ENCODE results near the gene TSPAN16.

Gene TSPAN16

GRCh38 chr19:11261971-11262839 is 33.8 kb upstream of the TSPAN16 start, which contains the start of gene DOCK6:
Gene DOCK6 (minus strand): TSS chr19:11262524. CDS start chr19:11262440, 84 bp downstream.
- Mint-ChIP-seq H3K4me3 (peak within 1 kb of the TSS; percentile 73), H3K27ac (peak within 1 kb of the TSS; percentile 52)

GRCh38 chr19:11263726-11264125 is 32.2 kb upstream of the TSPAN16 start:
- H3K9me3 Mint-ChIP-seq: no peaks in the 10 kb centered on the region
- H3K27ac Mint-ChIP-seq: no peak overlapping the region
- H3K4me1 Mint-ChIP-seq (ENCODE audit: low read depth): peaks cover 8% of the 10 kb centered on the region
- no peaks in the 10 kb centered on the region for H3K36me3 Mint-ChIP-seq (ENCODE audit: low read depth)
- peaks cover 86% of the 10 kb centered on the region for H3K27me3 Mint-ChIP-seq
- intact Hi-C loops (cut with micrococcal nuclease): no loop called here
- H3K4me3 Mint-ChIP-seq: no peak overlapping the region

More at GRCh38 chr19:11261971-11262839, 33.8 kb upstream of the TSPAN16 start, which contains the start of gene DOCK6:
- intact Hi-C loops (cut with micrococcal nuclease): no loop called here
- peaks cover 77% of the 10 kb centered on the region for H3K27me3 Mint-ChIP-seq
- no peaks in the 10 kb centered on the region for H3K9me3 Mint-ChIP-seq
- H3K36me3 Mint-ChIP-seq (ENCODE audit: low read depth): no peaks in the 10 kb centered on the region
- H3K4me1 Mint-ChIP-seq (ENCODE audit: low read depth): peaks cover 6% of the 10 kb centered on the region

- intact Hi-C loops (cut with micrococcal nuclease): no loop called here
- Mint-ChIP-seq H3K9me3 (no peaks in the 10 kb centered on the region), H3K36me3 (ENCODE audit: low read depth) (no peaks in the 10 kb centered on the region), H3K4me3 (no peak overlapping the region), H3K27ac (no peak overlapping the region), H3K4me1 (ENCODE audit: low read depth) (peaks cover 10% of the 10 kb centered on the region), H3K27me3 (peaks cover 91% of the 10 kb centered on the region)
Measured at GRCh38 chr19:11264452-11265176, 31.3 kb upstream of the TSPAN16 start.

GRCh38 chr19:11265177-11265784 is 30.7 kb upstream of the TSPAN16 start:
- intact Hi-C loops (cut with micrococcal nuclease): no loop called here
- Mint-ChIP-seq H3K4me3 (no peak overlapping the region), H3K27ac (no peak overlapping the region), H3K9me3 (no peaks in the 10 kb centered on the region), H3K27me3 (peaks cover 92% of the 10 kb centered on the region), H3K36me3 (ENCODE audit: low read depth) (no peaks in the 10 kb centered on the region), H3K4me1 (ENCODE audit: low read depth) (peaks cover 10% of the 10 kb centered on the region)

GRCh38 chr19:11265785-11266236 is 30.1 kb upstream of the TSPAN16 start:
- H3K36me3 Mint-ChIP-seq (ENCODE audit: low read depth): no peaks in the 10 kb centered on the region
- H3K4me3 Mint-ChIP-seq: no peak overlapping the region
- peaks cover 87% of the 10 kb centered on the region for H3K27me3 Mint-ChIP-seq
- no peaks in the 10 kb centered on the region for H3K9me3 Mint-ChIP-seq
- intact Hi-C loops (cut with micrococcal nuclease): no loop called here
- H3K4me1 Mint-ChIP-seq (ENCODE audit: low read depth): peaks cover 10% of the 10 kb centered on the region
- no peak overlapping the region for H3K27ac Mint-ChIP-seq

- H3K4me1 Mint-ChIP-seq (ENCODE audit: low read depth): peaks cover 5% of the 10 kb centered on the region
- H3K36me3 Mint-ChIP-seq (ENCODE audit: low read depth): no peaks in the 10 kb centered on the region
- no peak overlapping the region for H3K4me3 Mint-ChIP-seq
- no peaks in the 10 kb centered on the region for H3K9me3 Mint-ChIP-seq
- intact Hi-C loops (cut with micrococcal nuclease): no loop called here
- peaks cover 91% of the 10 kb centered on the region for H3K27me3 Mint-ChIP-seq
- H3K27ac Mint-ChIP-seq: no peak overlapping the region
Measured at GRCh38 chr19:11267316-11268085, 28.5 kb upstream of the TSPAN16 start.

- no peaks in the 10 kb centered on the region for H3K9me3 Mint-ChIP-seq
- intact Hi-C loops (cut with micrococcal nuclease): no loop called here
- no peak overlapping the region for H3K27ac Mint-ChIP-seq
- H3K4me3 Mint-ChIP-seq: no peak overlapping the region
- H3K4me1 Mint-ChIP-seq (ENCODE audit: low read depth): peaks cover 5% of the 10 kb centered on the region
- H3K36me3 Mint-ChIP-seq (ENCODE audit: low read depth): no peaks in the 10 kb centered on the region
- H3K27me3 Mint-ChIP-seq: peaks cover 86% of the 10 kb centered on the region
Measured at GRCh38 chr19:11268783-11269267, 27.1 kb upstream of the TSPAN16 start.

- Mint-ChIP-seq H3K36me3 (ENCODE audit: low read depth) (no peaks in the 10 kb centered on the region), H3K9me3 (no peaks in the 10 kb centered on the region), H3K4me3 (no peak overlapping the region), H3K4me1 (ENCODE audit: low read depth) (peaks cover 5% of the 10 kb centered on the region), H3K27ac (no peak overlapping the region), H3K27me3 (peaks cover 87% of the 10 kb centered on the region)
- intact Hi-C loops (cut with micrococcal nuclease): no loop called here
Measured at GRCh38 chr19:11269408-11269807, 26.6 kb upstream of the TSPAN16 start.

- Mint-ChIP-seq H3K9me3 (no peaks in the 10 kb centered on the region), H3K27me3 (peaks cover 79% of the 10 kb centered on the region), H3K27ac (no peak overlapping the region), H3K4me3 (no peak overlapping the region), H3K4me1 (ENCODE audit: low read depth) (peaks cover 5% of the 10 kb centered on the region), H3K36me3 (ENCODE audit: low read depth) (no peaks in the 10 kb centered on the region)
- intact Hi-C loops (cut with micrococcal nuclease): no loop called here
Measured at GRCh38 chr19:11273296-11273695, 22.7 kb upstream of the TSPAN16 start.

- H3K9me3 Mint-ChIP-seq: no peaks in the 10 kb centered on the region
Measured at GRCh38 chr19:11273989-11274388, 22.0 kb upstream of the TSPAN16 start.

GRCh38 chr19:11274533-11275086 is 21.4 kb upstream of the TSPAN16 start:
- intact Hi-C loops (cut with micrococcal nuclease): no loop called here
- H3K27ac Mint-ChIP-seq: no peak overlapping the region
- H3K4me1 Mint-ChIP-seq (ENCODE audit: low read depth): peaks cover 6% of the 10 kb centered on the region
- H3K4me3 Mint-ChIP-seq: no peak overlapping the region
- H3K9me3 Mint-ChIP-seq: no peaks in the 10 kb centered on the region
- peaks cover 75% of the 10 kb centered on the region for H3K27me3 Mint-ChIP-seq
- H3K36me3 Mint-ChIP-seq (ENCODE audit: low read depth): no peaks in the 10 kb centered on the region

More at GRCh38 chr19:11273989-11274388, 22.0 kb upstream of the TSPAN16 start:
- intact Hi-C loops (cut with micrococcal nuclease): no loop called here
- Mint-ChIP-seq H3K4me3 (no peak overlapping the region), H3K36me3 (ENCODE audit: low read depth) (no peaks in the 10 kb centered on the region), H3K27me3 (peaks cover 77% of the 10 kb centered on the region), H3K4me1 (ENCODE audit: low read depth) (no peaks in the 10 kb centered on the region), H3K27ac (no peak overlapping the region)

- no peaks in the 10 kb centered on the region for H3K9me3 Mint-ChIP-seq
- peaks cover 73% of the 10 kb centered on the region for H3K27me3 Mint-ChIP-seq
- H3K36me3 Mint-ChIP-seq (ENCODE audit: low read depth): no peaks in the 10 kb centered on the region
- intact Hi-C loops (cut with micrococcal nuclease): no loop called here
- no peak overlapping the region for H3K4me3 Mint-ChIP-seq
- H3K4me1 Mint-ChIP-seq (ENCODE audit: low read depth): peaks cover 9% of the 10 kb centered on the region
- H3K27ac Mint-ChIP-seq: no peak overlapping the region
Measured at GRCh38 chr19:11278670-11279069, 17.3 kb upstream of the TSPAN16 start.
